Astrocyte of the hippocampus (primary cell): ENCODE results near the gene MITF.
"Not testable (repeated sequence)": the region's sequence is repeated elsewhere in the genome, so short reads cannot be mapped to it uniquely, and the experiment has no call there.

Experiments
- DNase-seq: peaks from one replicate; pipeline ENCODE4 v3.0.0; 2011; ENCODE audit warnings: low read depth, low spot score

MITF gene

DNA sequence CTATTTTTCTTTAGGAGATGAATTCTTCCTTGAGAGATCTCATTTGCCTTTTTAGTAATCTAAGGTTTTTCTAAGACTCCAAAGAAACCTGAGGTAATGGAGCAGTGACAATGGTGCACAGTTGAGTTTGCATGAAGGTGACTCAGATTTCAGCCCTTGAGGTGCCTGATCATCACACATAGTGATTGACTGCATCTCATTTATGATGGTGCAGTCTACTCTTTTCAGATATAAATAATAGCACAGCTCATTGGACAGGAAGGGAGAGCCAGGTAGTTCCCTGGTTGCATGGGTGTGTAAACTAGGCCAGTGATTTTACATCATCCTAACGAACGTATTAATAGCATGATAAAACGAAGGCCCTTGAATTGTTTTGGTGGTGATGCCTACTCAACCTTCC lies 174.2 kb downstream of the MITF start:
- DNase-seq, result no peak

DNA sequence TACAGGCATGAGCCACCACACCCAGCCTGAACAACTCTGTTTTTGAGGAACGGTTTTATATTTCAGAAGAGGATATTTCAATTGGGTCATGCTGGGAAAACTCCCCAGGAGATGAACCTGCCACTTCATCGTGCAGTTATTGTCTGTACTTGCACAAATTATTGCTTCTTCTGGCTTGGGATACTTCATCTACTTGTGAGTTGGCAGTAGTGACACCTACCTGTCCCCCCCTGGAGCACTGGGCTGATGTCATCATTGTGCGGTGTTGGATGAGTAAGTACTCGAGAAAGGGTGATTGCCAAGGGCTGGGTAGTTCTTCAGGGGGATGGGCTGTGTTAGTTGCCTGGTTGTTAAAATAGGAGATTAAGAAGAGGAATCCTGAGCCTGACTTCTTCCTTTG lies 175.1 kb downstream of the MITF start:
- DNase-seq, result no peak

DNA sequence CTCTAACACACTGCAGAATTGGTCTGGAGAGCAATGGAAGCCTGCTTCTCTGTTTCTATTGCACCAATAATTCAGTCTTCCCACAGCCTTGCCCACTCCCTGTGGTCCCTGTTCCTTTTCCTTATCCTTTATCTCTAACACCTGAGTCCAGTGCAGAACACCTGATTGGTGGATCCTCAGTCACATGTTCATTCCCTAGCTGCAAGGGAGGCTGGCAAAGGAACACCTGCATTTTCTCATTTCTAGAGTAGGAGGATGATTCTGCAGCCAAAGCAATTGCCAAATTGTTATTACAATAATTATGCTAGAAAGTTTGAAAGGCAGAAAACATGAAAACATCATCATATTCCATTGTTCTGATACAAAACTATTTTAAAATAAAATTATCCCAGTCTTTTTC lies 176.5 kb downstream of the MITF start:
- no peak for DNase-seq

GRCh38 chr3:69920009-69920408 lies 180.7 kb downstream of the MITF start:
- not testable (repeated sequence) for DNase-seq

DNA sequence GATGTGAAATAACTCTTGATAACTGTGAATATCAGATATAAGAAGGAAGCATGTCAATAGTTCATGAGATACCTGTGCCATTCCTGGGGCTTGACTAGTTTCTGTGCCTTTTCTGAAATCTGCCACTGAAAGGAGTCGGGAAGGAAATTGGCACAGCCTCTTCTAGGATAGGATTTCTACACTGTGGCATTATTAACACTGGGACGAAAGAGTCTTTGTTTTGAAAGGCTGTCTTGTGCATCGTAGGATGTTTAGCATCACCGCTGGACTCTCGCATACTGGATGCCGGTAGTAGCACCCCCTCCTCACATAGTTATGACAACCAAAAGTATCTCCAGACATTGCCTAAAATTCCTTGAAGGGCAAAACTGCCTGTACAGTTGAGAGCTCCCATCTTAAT lies 182.4 kb downstream of the MITF start:
- DNase-seq, result no peak

GRCh38 chr3:69922521-69923000 lies 183.3 kb downstream of the MITF start:
- no peak for DNase-seq

DNA sequence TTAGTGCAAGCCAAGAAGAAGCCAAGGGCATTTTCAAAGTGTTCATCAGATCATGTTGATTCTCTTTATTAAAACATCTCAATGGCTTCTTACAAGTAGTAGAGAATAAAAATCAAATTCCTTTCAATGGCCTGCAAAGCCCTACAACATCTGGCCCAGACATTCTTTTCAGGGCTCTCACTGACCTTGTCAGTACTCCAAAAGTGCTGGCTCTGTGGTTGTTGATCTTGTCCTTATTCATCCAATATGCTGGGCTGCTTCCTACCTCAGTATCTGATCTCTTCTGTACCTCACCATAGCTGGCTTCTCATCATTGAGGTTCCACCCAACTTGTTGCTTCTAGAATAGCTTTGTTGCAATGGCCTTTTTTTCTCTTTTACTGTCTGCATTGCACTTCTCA lies 186.2 kb downstream of the MITF start:
- no peak for DNase-seq

GRCh38 chr3:69926385-69926784 lies 187.1 kb downstream of the MITF start:
- DNase-seq, result no peak

- DNase-seq, result no peak
Measured at GRCh38 chr3:69927571-69927970, 188.3 kb downstream of the MITF start.

GRCh38 chr3:69929019-69929418 lies 189.8 kb downstream of the MITF start:
- no peak for DNase-seq

GRCh38 chr3:69930564-69930963 lies 191.3 kb downstream of the MITF start:
- peak; percentile 60 for DNase-seq

DNA sequence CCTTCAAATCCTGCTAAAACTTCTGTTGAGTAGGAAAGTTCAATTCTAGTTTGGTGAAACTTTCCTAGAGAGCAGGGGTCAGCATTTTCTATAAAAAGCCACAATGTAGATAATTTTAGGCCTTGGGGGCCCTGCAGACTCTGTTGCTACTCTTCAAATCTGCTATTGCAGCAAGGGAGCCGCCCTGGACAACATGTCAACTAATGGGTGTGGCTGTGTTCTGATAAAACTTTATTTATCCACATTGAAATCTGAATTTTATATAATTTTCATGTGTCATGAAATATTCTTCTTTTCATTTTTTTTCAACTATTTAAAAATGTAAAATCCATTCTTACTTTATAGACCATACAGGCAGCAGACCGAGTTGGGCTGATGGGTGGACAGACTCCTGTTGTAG lies 192.8 kb downstream of the MITF start:
- no peak for DNase-seq

GRCh38 chr3:69932501-69932900 lies 193.2 kb downstream of the MITF start:
- no peak for DNase-seq

- no peak for DNase-seq
Measured at GRCh38 chr3:69934398-69934797, 195.1 kb downstream of the MITF start.

DNA sequence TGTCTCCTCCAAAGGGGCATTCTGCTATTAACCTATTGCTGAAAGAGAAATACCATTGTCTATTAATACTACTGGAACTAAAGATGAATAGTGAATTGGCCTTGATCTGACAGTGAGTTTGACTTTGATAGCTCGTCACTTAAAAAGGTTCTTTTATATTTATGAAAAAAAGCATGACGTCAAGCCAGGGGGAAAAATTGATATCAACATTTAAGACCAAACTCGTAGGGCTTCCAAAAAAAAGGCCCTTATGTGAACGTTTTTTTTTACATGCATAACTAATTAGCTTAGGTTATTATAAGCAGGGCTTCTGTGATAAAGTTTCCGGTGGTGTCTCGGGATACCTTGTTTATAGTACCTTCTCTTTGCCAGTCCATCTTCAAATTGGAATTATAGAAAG lies 197.0 kb downstream of the MITF start:
- no peak for DNase-seq

DNA sequence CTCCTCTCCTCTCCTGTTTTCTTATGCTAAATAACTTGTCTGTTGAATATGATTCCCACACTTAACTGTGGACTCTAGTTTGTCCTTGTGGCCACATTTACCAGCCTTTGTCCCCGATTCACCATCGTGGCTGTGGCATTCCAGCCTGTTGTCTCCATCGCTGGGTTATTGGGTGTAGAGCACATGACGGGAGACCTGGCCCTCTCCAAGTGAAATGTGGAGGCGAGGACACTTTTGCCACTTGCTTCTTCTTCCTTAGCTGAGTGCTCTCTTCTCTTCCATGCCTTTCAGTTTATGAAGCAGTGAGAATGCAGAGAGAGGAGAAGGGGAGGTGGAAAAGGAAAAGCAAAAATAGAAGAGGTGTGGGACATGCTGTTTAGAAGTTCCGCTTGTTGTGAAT lies 198.8 kb downstream of the MITF start:
- DNase-seq, result no peak

DNA sequence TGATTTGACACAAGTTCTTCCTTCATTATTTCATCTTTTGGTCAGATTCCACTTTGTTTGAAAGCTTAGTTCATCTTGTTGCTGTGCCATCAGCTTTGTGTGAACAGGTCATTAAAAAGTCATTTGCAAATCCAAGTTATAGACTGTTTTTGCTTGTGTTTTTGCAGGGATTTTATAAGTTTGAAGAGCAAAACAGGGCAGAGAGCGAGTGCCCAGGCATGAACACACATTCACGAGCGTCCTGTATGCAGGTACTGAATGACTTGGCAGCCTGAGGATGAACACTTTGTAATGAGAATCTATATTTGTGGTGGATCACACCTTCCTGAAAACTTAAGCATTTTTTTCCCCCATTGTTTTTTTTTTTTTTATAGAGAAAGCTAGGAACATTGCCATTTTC lies 199.7 kb downstream of the MITF start:
- no peak for DNase-seq

GRCh38 chr3:69941037-69941436 lies 201.8 kb downstream of the MITF start:
- DNase-seq, result no peak

GRCh38 chr3:69941439-69942176 lies 202.3 kb downstream of the MITF start:
- DNase-seq, result no peak

GRCh38 chr3:69944931-69945493 lies 205.7 kb downstream of the MITF start:
- no peak for DNase-seq

DNA sequence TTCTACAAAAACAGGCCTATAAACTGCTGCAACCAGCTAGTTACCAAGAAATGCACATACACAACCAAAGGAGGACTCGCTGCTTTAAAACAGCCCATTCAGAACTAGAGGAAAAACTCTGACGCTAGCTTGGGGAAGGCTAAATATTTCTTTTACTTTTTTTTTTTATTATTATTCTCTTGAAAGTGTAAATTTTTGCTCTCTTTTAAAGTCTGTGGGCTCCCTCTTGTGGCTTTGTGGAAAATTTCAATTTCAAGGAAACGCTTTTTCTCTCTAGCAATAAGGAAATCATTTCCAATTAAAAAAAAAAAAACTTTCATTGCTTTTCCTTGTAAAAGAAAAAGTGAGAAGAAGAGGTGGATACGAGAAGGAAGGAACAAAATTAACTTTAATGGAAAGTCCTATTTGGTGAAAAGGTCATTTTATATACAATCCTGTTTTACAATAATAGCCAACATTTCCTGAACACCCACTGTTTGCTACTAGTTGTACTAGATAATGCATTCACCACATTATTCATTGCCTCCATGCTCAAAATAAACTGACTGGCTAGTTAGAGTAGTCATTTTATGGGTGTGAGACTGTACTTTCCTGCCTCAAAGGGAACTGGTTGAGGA lies 209.1 kb downstream of the MITF start:
- peak; percentile 61 for DNase-seq

DNA sequence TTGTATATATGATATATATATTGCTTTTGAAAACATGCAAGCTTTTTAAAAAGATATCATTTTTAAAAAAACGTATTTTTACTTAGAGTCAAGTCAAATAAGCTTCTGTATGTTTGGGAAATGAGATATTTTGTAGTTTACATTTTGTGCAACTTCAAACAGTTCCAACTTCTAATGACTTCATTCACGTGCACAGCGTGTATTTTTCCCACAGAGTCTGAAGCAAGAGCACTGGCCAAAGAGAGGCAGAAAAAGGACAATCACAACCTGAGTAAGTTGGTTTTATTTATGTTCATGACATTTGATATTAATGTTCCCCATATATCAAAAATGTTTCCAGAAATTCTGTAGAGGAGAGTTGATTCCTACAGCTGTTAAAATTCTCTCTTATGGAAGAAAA lies 212.4 kb downstream of the MITF start:
- DNase-seq, result no peak

DNA sequence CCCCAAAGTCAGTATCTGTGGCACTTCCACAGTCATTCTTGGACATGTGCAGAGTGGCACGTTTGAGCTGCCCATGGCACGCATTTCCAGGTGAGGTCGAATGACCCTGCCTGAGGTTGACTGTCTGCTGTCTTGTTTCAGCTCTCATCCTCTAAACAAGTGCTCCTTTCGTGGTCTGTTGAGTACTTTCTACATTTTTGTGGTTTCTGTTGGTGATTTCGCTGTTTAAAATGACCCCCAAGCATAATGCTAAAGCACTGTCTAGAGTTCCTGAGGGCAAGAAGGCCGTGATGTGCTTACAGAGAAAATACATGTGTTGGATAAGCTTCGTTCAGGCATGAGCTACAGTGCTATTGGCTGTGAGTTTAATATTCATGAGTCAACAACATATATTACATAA lies 220.3 kb downstream of the MITF start:
- no peak for DNase-seq
